ENCODE measurements around the gene ACCS.

ACCS gene

GRCh38 chr11:44094260-44094868 is 28.3 kb downstream of the ACCS start:
- peak; percentile 87 for DNase-seq (ENCODE audit: low spot score)

DNA sequence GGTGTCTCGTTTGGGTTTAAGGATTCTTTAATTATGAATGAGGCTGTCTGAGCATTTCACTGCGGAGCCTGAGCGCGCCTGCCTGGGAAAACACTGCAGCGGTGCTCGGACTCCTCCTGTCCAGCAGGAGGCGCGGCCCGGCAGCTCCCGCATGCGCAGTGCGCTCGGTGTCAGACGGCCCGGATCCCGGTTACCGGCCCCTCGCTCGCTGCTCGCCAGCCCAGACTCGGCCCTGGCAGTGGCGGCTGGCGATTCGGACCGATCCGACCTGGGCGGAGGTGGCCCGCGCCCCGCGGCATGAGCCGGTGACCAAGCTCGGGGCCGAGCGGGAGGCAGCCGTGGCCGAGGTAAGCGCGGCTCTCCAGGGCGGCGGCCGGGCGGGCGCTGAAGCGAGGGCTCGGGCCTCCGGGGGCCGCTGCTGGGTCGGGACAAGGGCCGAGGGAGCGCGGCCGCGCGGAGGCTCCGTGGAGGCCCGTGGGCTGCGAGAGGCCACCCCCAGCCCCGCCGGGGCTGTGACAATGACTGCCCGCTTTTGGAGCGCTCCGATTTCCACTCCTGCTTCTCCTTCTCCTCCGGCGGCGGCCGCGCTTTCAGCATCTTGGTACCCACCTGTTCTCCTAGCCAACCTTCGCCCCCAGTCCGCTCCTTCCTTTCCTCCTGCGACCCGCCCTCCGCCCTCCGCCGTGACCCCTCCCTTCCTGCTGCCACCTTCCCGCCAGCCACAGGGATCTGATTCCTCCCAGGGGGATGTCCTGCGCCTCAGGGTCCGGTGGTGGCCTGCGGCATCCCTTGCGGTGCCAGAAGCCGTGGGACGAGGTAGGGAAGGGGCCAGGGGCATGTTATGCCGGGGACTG is 29.7 kb downstream of the ACCS start, which contains the start of gene EXT2:
Gene EXT2, plus strand, starts transcription at position 173 of the 854 bp plus-strand sequence. CDS start 12,035 bp downstream, outside the sequence.
- DNase-seq (ENCODE audit: low spot score), result peak; percentile 98

DNA sequence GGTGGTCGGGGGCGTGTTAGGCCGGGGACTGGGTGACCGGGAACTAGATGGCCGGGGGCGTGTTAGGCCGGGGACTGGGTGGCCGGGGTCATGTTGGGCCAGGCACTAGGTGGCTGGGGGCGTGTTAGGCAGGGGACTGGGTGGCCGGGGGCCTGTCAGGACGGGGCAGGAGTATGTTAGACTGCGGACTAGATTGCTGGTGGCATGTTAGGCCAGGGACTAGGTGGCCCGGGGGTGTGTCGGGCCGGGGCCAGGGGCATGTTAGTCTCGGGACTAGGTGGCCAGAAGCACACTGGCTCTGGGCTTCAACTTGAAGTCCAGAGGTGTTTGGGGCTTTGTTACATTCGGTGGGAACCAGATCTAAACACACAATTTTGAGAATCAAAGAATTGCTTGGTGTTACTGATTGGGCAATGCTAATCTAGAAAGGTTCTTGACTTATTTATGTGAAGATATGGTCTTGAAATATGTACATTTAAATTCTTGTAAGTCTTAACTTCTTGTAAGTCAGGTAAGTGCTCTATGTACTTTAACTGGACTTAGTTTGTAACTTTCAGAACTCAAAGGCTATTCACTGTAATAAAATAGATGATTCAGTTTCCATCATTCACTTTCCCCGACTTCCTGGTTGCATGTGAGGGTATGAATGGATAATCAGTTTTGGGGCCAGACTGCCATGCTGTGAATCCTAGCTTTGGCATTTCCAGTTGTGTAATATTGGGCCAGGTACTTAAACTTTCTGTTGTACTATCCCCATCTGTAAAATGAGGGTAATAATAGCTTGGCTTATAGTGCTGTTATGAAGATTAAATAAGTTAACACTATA is 30.5 kb downstream of the ACCS start:
- DNase-seq (ENCODE audit: low spot score), result peak; percentile 41

DNA sequence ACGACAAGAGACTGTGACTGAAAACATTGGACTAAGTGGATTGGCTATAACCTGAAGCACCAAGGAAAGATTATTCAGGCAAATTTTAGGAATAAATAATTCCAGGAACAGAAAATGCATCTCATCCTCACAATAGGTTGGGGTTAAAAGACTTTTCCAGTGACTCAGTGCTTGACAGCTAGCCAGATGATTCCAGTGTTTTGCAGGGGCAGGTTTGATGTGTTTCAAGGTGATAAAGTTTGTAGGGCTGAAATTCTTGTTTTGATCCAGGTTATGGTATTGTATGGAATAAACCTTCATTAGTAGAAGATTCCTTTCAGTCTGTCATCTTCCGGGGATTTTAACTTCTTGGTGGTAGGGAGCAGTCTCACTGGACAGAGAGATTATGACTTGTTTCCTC is 31.8 kb downstream of the ACCS start:
- DNase-seq (ENCODE audit: low spot score), result peak; percentile 24

GRCh38 chr11:44101098-44101497 is 35.0 kb downstream of the ACCS start:
- DNase-seq (ENCODE audit: low spot score), result no peak

DNA sequence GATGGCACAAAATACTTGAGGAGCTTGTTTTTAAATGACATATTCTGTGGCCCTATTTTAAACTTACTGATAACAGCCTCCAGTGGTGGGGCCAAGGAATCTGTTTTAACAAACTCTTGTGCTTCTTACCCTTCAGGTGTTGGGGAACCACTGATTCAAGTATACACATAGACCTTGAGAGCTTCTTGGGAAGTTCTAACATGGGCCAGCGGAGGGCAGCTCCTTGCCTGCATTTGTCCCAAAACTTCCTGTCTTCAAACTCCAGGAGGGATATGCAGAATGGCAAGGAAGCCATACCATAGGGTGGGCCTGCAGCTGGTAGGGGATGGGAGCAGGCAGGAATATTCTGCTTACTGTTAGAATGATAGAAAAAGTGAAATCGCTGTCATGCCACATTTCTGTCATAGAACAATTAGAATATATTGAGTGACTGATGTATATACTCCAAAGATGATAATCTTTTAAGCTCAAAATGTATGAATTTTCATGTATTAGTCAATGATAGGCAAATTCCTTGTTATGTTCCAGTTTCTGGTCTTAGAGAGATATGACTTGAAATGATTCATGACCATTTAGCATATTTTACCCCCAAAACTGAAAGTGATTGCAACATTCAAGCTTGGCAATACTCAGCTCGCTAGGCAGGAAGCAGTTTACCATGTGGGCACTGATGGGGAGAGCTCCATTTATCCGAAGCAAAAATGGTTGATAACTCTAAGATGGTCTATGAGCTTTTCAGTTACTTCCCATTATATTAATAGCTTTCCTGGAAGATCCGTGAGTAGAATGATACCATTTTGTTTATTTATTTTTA is 38.6 kb downstream of the ACCS start:
- no peak for DNase-seq (ENCODE audit: low spot score)

DNA sequence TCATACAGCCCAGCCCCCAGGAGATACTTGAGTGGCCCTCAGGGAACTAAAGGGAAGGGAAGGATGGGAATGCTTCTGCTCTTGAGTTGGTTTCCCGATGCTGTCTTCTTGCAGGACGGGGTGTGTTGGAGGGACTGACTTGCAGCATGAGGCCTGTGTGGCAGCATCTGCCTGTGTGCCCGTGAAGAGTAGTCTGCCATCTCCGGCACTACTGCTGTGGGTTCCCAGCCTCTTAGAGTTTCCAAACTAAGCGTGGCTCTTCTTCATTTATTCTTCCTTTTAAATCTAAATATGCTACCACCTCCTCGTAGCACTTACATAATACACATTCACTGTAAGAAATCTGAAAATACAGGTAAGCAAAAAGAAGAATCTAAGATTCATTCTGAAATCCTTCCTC is 42.2 kb downstream of the ACCS start:
- DNase-seq (ENCODE audit: low spot score), result no peak

GRCh38 chr11:44110231-44110679 is 44.2 kb downstream of the ACCS start:
- peak; percentile 63 for DNase-seq (ENCODE audit: low spot score)

GRCh38 chr11:44112091-44112821 is 46.2 kb downstream of the ACCS start:
- DNase-seq (ENCODE audit: low spot score), result peak; percentile 86

GRCh38 chr11:44113018-44113417 is 46.9 kb downstream of the ACCS start:
- DNase-seq (ENCODE audit: low spot score), result no peak

- no peak for DNase-seq (ENCODE audit: low spot score)
These were observed 47.5 kb downstream of the ACCS start for GRCh38 chr11:44113572-44113971.

DNA sequence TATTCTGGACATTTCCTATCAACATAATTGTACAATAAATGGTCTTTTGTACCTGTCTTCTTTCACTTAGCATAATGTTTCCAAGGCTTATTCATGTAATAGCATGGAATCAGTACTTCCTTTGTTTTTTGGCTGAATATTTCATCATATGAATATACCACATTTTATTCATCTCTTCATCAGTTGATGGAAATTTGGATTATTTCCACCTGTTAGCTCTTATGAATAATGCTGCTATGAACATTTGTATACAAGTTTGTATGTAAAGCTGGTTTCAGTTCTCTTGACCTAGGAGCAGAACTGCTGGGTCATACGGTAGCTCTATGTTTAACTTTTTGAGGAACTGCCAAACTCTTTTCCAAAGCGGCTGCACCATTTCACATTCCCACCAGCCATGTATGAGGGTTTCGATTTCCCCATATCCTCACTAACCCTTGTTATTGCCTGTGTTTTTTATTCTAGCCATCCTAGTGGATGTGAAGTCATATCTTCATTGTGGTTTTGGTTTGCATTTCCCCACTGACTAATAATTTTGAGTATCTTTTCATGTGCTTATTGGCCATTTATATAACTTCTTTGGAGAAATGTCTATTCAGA is 50.3 kb downstream of the ACCS start:
- no peak for DNase-seq (ENCODE audit: low spot score)

GRCh38 chr11:44120169-44120568 is 54.1 kb downstream of the ACCS start:
- no peak for DNase-seq (ENCODE audit: low spot score)

GRCh38 chr11:44125598-44125997 is 59.5 kb downstream of the ACCS start:
- no peak for DNase-seq (ENCODE audit: low spot score)

DNA sequence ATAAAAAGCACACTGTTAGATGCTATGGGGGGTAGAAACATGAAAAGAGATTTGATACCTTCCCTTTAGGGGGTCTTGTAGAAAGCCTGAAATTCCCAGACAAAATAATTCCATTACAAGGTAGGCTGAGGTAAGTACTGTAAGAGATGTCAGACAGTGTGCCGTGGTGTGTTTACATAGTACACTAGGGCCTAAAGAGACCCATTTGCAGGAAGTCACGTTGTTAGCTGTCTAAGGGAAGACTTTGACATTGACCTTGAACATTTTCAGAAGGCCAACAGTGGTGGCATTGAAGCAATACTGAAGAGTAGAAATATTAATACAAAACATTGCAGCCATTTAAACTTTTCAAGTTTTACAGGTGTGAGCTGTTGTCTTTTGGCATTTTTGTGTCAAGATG is 60.2 kb downstream of the ACCS start:
- no peak for DNase-seq (ENCODE audit: low spot score)

DNA sequence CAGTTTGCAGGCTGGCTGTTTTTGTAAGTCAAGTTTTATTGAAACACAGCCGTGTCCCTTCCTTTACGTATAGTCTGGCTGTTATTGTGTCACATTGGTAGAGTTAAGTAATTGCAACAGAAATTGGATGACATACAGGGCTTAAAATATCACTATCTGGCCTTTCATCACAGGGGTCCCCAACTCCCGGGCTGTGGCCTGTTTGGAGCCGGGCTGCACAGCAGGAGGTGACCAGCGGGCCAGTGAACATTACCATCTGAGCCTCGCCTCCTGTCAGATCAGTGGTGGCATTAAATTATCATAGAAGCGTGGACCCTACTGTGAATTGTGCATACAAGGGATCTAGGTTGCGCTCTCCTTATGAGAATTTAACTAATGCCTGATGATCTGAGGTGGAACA is 61.1 kb downstream of the ACCS start:
- DNase-seq (ENCODE audit: low spot score), result no peak

GRCh38 chr11:44128729-44129128 is 62.7 kb downstream of the ACCS start:
- no peak for DNase-seq (ENCODE audit: low spot score)

GRCh38 chr11:44130751-44131150 is 64.7 kb downstream of the ACCS start:
- DNase-seq (ENCODE audit: low spot score), result no peak

DNA sequence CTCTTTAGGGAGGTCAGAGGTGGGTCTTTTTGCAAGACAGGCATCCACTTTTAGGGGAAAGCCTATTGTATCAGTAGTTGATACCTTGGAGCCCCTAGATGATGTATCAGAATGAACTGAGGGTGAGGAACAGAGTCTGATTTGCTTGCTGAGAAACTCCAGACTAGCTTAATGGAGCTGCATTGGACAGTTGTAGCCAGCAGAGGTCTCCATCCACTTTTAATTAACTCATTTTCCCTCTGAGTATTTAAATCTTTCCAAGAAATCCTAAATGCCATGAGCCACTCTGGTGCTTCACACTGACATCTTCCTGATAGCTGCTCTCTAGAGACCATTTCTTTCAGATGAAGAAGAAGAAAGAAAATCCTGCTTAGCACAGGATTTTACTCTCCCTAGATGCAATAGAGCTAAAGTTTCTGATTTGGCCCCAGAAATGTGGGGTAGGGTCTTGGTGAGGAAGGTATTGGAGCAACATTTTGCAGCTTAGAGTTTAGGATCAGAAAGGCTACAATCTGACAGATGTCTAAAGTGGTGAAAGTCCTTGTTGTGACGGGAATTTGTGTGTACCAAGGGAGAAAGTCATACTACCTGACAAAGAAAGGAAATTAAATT is 67.4 kb downstream of the ACCS start:
- peak; percentile 62 for DNase-seq (ENCODE audit: low spot score)
